Measurements from ENCODE around the gene SCD5.

GRCh38 chr4:82691431-82691830, 107.2 kb downstream of the SCD5 start:
- TF ChIP-seq CTCF (IDR thresholded peaks at IDR 0.05) (no peak), POLR2A (IDR thresholded peaks at IDR 0.05) (no peak)
